EL (cell line): ENCODE measurements around the gene FOLR2.
A peak's percentile ranks its signal among the peaks of the same experiment; 100 is the strongest.
"Not testable (repeated sequence)": the region's sequence is repeated elsewhere in the genome, so short reads cannot be mapped to it uniquely, and the experiment has no call there.

ENCODE experiments used
- DNase-seq: peaks from one replicate; pipeline ENCODE4 v3.0.0-alpha.2; 2016

FOLR2 gene

GRCh38 chr11:72216638-72217037 lies at the start of gene FOLR2:
Gene FOLR2, plus strand, starts transcription at chr11:72216794. Its CDS starts 1,791 bp downstream, at chr11:72218585.
- no peak for DNase-seq

- DNase-seq, result not testable (repeated sequence)
These were observed 47.5 kb upstream of the FOLR2 start for GRCh38 chr11:72169046-72169555.

DNA sequence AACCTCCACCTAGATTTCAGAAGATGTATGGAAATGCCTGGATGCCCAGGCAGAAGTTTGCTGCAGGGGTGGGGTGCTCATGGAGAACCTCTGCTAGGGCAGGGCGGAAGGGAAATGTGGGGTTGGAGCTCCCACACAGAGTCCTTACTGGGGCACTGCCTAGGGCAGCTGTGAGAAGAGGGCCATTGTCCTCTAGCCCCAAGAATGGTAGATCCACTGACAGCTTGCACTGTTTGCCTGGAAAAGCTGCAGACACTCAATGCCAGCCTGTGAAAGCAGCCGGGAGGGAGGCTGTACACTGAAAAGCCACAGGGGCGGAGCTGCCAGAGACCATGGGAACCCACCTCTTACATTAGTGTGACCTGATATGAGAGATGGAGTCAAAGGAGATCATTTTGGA lies 46.8 kb upstream of the FOLR2 start:
- not testable (repeated sequence) for DNase-seq

DNA sequence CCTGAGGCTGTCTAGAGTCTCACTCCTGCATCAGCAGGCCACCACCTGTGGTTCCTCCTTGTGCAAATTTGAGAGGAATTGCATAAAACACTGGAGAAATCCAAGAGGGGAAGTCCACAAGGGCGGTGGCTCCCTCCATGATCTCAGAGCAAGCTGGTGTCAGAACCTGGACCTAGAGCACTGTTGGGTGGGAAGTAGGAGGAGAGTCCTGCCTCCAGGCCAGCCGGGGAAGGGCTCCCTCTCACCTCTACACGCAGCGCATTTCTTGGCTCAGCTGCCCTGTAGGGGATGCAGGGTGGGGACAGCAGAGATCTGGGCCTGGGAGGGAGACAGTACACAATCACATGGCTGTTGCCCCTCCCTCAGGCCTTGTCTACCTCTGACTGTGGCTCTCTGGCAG lies 44.6 kb upstream of the FOLR2 start:
- DNase-seq, result not testable (repeated sequence)

DNA sequence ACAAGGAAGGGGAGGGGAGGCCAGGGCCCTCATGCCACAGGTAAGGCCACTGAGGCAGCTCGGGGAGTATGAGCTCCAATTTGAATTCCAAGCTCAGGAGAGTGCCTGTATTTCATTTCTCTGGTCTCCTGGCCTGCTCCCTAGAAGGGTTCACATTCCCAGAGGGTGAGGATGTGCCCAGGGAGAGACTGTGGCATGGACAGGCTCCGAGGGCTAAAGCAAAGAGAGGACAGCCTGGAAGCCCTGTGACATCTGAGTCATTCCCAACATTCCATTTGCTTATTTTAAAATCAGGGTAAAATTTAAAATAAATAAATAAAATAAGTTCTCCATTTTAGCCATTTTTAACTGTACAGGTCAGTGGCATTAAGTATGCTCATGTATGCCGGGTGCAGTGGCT lies 43.3 kb upstream of the FOLR2 start:
- DNase-seq, result peak; percentile 50

GRCh38 chr11:72174302-72175070 lies 42.1 kb upstream of the FOLR2 start:
- DNase-seq, result no peak

DNA sequence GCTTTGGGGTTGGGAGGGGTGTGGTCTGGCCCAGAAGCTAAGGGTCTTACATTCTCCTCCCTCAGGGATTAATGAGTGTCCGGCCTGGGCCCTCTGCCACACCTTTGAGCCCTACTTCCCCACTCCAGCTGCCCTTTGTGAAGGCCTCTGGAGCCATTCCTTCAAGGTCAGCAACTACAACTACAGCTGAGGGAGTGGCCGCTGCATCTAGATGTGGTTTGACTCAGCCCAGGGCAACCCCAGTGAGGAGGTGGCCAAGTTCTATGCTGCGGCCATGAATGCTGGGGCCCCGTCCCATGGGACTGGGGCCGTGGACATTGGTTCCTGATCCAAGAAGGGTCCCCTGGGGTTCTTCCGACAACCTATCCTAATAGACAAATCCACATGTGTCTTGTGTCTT lies 38.9 kb upstream of the FOLR2 start:
- no peak for DNase-seq

GRCh38 chr11:72179049-72179803 lies 37.4 kb upstream of the FOLR2 start:
- DNase-seq, result peak; percentile 32

GRCh38 chr11:72179804-72180396 lies 36.7 kb upstream of the FOLR2 start:
- DNase-seq, result peak; percentile 41

GRCh38 chr11:72180892-72181552 lies 35.6 kb upstream of the FOLR2 start:
- DNase-seq, result not testable (repeated sequence)

DNA sequence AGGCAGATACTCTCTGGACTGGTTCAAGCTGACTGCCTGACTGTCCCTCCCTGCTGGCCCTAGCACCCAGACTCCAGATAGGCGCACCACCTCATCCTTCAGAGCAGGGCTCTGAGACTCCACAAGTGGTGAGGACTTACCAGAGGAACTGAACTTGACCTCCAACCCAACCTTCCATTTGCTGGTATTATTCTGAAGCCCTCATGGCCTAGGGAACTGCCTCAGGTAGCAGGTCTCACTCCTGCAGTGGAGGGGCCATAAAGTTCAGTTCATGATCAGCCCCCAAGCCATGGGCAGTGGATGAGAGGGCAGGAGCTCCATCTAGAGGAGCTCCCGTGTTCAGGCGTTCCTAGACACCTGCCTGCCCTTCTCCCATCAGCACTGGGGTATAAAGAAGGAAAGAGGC lies 35.0 kb upstream of the FOLR2 start:
- peak; percentile 58 for DNase-seq

DNA sequence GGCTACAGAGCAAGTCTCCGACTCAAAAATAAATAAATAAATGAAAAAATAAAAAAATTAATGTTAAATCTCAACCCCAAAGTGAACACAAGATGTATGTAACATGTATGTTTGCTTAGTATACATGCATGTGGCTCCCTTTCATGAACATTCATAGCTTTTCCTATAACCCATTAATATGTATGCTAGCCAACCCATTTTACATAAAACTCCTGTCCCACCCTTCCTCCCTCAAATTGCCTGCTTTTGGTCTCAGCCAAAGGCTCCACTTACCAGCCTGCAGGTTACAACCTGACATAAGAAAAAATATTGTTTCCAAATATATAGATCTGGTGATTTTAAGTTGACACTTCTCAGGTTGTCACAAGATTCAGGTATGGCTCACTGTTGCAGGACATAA lies 28.3 kb upstream of the FOLR2 start:
- no peak for DNase-seq

DNA sequence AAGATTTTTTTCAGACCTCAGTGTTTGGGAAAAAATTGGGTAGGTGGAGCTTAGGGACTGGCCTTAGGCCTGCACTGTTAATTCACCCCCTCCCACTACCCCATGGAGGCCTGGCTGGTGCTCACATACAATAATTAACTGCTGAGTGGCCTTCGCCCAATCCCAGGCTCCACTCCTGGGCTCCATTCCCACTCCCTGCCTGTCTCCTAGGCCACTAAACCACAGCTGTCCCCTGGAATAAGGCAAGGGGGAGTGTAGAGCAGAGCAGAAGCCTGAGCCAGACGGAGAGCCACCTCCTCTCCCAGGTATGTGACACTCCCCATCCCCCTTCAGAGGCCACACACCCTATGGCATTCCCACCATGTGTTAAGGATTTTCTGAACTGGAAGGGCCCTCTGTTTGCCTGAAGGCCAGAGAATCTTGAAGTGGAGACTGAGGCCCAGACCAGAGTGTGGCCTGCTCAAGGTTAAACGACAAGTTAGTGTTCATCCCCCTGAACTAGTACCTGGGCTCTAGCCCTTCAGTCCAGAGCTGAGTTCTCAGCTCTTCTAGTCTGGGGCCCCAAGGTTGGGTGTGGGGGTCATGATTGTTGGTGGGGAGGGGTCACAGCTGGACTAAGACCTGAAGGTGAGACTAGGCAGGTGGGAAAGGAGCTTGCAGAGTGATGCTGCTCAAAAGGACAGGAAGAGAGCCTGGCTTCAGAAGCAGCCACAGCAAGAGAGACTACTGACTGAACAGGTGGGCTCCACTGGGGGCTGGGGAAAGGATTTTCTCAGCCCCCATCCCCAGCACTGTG lies 26.9 kb upstream of the FOLR2 start:
- DNase-seq, result no peak

- DNase-seq, result no peak
These were observed 25.9 kb upstream of the FOLR2 start for GRCh38 chr11:72190631-72191071.

DNA sequence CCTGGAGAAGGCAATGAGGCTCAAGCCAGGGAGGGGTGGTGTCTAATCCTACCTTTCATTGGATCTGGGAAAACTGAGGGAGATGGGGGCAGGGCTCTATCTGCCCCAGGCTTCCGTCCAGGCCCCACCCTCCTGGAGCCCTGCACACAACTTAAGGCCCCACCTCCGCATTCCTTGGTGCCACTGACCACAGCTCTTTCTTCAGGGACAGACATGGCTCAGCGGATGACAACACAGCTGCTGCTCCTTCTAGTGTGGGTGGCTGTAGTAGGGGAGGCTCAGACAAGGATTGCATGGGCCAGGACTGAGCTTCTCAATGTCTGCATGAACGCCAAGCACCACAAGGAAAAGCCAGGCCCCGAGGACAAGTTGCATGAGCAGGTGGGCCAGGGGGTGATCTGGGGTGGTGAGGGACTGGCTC lies 24.6 kb upstream of the FOLR2 start, which contains the start of gene FOLR1:
Gene FOLR1, plus strand, starts transcription at position 180 of the 421 bp plus-strand sequence. Its CDS starts 34 bp downstream, at position 214.
- peak; percentile 46 for DNase-seq

- DNase-seq, result no peak
These were observed 20.9 kb upstream of the FOLR2 start for GRCh38 chr11:72195518-72196270.

GRCh38 chr11:72201445-72201844 lies 15.1 kb upstream of the FOLR2 start:
- DNase-seq, result not testable (repeated sequence)

DNA sequence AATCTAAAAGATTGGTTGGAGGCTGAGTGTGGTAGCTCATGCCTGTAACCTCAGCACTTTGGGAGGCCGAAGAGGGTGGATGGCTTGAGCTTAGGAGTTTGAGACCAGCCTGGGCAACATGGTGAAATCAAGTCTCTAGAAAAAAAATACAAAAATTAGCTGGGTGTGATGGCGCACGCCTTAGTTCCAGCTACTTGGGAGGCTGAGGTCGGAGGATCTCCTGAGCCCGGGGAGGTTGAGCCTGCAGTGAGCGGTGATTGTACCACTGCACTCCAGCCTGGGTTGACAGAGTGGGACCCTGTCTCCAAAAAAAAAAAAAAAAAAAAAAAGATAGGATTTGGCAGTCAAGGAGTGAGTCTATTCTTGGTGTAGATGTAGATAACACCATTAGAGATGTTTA lies 14.0 kb upstream of the FOLR2 start:
- no peak for DNase-seq

DNA sequence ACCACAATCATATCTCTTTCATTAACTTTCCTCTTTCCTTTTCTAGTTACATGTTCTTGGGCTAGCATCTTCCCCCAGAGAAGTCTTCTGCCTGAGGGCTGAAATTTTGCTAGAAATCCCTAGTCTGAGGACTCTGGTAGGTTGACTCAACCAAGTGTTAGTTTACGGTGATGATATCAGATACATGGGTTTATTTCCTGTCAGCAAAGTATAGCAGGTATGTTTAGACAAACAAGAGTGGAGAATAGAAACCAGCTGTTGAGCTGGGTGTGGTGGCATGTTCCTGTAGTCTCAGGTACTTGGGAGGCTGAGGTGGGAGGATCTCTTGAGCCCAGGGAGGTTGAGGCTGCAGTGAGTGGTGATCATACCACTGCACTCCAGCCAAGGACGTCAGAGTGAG lies 13.4 kb upstream of the FOLR2 start:
- DNase-seq, result no peak

GRCh38 chr11:72204886-72205285 lies 11.7 kb upstream of the FOLR2 start:
- DNase-seq, result no peak

GRCh38 chr11:72206794-72207193 lies 9.8 kb upstream of the FOLR2 start:
- DNase-seq, result not testable (repeated sequence)
